ENCODE data around the gene RNU1-2.
"Not testable (repeated sequence)": the region's sequence is repeated elsewhere in the genome, so short reads cannot be mapped to it uniquely, and the experiment has no call there.

Gene RNU1-2

GRCh38 chr1:16873076-16873879 is 22.5 kb upstream of the RNU1-2 start:
- H3K4me3 ChIP-seq (replicated peaks; ENCODE audit: insufficient read depth, low read length); DNase-seq (ENCODE audit: low read depth in 1 of 2, low spot score in 1 of 2); H3K27ac ChIP-seq (replicated peaks); H3K27me3 ChIP-seq (ENCODE audit: insufficient read depth, poor library complexity, severe bottlenecking): not testable (repeated sequence)

- H3K27me3 ChIP-seq (ENCODE audit: insufficient read depth, poor library complexity, severe bottlenecking): peaks cover 16% of the 10 kb centered on the region
- not testable (repeated sequence) for H3K27ac ChIP-seq (replicated peaks); H3K4me3 ChIP-seq (replicated peaks; ENCODE audit: insufficient read depth, low read length); DNase-seq (ENCODE audit: low read depth in 1 of 2, low spot score in 1 of 2)
Measured at GRCh38 chr1:16874968-16875765, 20.6 kb upstream of the RNU1-2 start.

DNA sequence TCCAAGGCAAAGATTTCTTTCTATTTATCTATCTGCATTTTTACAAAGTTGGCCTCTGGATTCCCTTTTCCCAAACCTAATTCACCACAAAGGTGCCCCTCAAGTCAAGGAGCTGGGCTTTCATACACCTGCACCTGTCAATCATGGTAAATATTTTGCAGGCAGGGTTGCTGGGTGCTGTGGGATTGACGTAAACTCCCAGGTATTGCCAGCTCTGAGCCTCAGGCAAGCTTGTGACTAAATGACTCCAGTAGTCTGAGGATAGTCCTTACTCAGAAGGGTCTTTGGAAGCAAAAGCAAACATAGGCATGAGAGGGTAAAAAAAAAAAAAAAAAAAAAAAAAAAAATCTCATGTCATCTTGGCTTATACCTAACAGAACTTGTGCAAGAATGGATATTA is 14.0 kb upstream of the RNU1-2 start:
- not testable (repeated sequence) for DNase-seq (ENCODE audit: low read depth in 1 of 2, low spot score in 1 of 2); H3K27ac ChIP-seq (replicated peaks); H3K4me3 ChIP-seq (replicated peaks; ENCODE audit: insufficient read depth, low read length)
- H3K27me3 ChIP-seq (ENCODE audit: insufficient read depth, poor library complexity, severe bottlenecking): peaks cover 25% of the 10 kb centered on the region

DNA sequence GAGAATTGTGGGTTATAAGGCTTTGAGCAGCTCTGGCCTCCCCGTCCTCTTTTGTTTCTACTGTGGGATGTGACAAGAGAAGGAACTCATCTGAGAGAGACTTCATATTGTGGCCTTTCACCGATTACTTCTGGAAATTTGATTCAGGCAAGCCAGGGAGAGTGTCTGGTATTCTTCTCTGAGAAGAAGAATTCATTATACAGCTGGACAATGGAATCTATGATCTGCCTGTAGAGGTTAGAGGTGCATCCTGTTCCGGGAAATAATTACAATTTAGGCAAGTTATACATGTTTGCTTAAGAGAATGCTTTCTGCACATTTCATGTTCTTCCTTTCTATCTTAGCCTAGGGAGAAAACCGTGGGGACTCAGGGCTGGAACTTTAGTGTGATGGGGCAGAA is 12.8 kb upstream of the RNU1-2 start:
- Histone ChIP-seq H3K4me3 (replicated peaks; ENCODE audit: insufficient read depth, low read length) (no peak overlapping the region), H3K27me3 (ENCODE audit: insufficient read depth, poor library complexity, severe bottlenecking) (peaks cover 31% of the 10 kb centered on the region), H3K27ac (replicated peaks) (no peak overlapping the region)
- no peak for DNase-seq (ENCODE audit: low read depth in 1 of 2, low spot score in 1 of 2)
- TF ChIP-seq POLR2AphosphoS5 (IDR thresholded peaks at IDR 0.05; ENCODE audit: low read depth) (no peak), CTCF (IDR thresholded peaks at IDR 0.05; ENCODE audit: insufficient read depth, low read length) (no peak), GABPA (IDR thresholded peaks at IDR 0.05; ENCODE audit: low read depth) (no peak), SPI1 (IDR thresholded peaks at IDR 0.05; ENCODE audit: borderline replicate concordance, low read depth) (no peak)
- TF ChIP-seq, protein P1, sequence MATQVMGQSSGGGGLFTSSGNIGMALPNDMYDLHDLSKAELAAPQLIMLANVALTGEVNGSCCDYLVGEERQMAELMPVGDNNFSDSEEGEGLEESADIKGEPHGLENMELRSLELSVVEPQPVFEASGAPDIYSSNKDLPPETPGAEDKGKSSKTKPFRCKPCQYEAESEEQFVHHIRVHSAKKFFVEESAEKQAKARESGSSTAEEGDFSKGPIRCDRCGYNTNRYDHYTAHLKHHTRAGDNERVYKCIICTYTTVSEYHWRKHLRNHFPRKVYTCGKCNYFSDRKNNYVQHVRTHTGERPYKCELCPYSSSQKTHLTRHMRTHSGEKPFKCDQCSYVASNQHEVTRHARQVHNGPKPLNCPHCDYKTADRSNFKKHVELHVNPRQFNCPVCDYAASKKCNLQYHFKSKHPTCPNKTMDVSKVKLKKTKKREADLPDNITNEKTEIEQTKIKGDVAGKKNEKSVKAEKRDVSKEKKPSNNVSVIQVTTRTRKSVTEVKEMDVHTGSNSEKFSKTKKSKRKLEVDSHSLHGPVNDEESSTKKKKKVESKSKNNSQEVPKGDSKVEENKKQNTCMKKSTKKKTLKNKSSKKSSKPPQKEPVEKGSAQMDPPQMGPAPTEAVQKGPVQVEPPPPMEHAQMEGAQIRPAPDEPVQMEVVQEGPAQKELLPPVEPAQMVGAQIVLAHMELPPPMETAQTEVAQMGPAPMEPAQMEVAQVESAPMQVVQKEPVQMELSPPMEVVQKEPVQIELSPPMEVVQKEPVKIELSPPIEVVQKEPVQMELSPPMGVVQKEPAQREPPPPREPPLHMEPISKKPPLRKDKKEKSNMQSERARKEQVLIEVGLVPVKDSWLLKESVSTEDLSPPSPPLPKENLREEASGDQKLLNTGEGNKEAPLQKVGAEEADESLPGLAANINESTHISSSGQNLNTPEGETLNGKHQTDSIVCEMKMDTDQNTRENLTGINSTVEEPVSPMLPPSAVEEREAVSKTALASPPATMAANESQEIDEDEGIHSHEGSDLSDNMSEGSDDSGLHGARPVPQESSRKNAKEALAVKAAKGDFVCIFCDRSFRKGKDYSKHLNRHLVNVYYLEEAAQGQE (IDR thresholded peaks at IDR 0.05; ENCODE audit: insufficient replicate concordance, low read depth): no peak

DNA sequence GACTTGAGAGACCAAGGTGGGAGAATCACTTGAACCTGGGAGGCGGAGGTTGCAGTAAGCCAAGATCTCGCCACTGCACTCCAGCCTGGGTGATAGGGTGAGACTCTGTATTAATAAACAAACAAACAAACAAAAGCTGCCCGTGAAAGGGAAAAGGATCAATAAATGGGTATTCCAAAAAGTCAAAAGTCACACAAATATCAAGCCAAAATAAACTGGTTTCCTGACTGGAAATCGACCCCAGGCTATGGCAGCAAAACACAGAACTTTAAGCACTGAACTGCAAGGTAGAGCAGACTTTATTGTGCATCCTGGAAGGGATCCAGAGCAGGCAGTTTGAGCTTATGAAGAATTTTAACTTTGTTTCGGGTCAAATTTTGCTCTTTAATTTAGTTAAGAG is 11.3 kb upstream of the RNU1-2 start:
- H3K27ac ChIP-seq (replicated peaks); DNase-seq (ENCODE audit: low read depth in 1 of 2, low spot score in 1 of 2); H3K4me3 ChIP-seq (replicated peaks; ENCODE audit: insufficient read depth, low read length): not testable (repeated sequence)
- peaks cover 32% of the 10 kb centered on the region for H3K27me3 ChIP-seq (ENCODE audit: insufficient read depth, poor library complexity, severe bottlenecking)

DNA sequence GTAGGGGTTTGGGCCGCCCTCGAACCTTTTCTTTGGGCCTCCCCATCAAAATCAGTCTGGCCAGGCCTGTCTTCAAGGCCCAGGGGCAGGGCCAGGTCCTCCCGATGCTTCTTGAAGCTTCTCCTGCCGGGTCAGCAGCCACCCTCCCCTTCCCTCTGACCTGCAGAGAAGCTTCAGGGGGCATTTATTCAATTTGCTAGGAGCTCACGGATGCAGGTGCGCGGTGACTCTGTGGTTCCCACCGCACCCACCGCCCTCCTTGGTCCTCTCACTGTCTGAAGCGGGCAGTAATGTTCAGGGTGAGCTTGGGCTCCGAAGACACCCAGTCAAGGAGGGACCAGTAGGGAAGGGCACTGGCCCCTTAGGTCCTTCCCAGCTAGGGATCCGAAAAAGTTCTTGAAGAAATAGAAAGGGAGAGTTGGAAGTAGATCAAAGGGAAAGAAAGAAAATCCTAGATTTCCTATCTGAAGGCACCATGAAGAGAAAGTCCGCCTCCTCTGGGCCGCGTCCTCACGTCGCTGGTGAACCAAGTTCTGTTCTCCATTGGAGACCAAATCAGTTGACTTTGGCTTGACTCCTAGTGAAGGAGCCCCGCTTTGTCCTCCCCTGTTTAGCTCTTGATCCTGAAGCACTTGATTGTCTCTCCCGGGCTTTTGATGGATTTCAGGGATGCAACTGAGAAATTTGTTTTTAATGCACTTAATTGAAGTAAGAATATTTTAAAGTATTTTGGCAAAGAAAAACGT is 8.7 kb upstream of the RNU1-2 start:
- H3K4me3 ChIP-seq (replicated peaks; ENCODE audit: insufficient read depth, low read length): no peak overlapping the region
- H3K27me3 ChIP-seq (ENCODE audit: insufficient read depth, poor library complexity, severe bottlenecking): peaks cover 26% of the 10 kb centered on the region
- no peak overlapping the region for H3K27ac ChIP-seq (replicated peaks)
- DNase-seq (ENCODE audit: low read depth in 1 of 2, low spot score in 1 of 2): no peak
- TF ChIP-seq POLR2AphosphoS5 (IDR thresholded peaks at IDR 0.05; ENCODE audit: low read depth): no peak
